ENCODE results near the gene TRAPPC6A. TPM values are rescaled to one million over a fixed set of nuclear protein-coding genes. Genes with fewer than 3 reads are reported as not detected.

Gene TRAPPC6A
- total and polyA plus RNA-seq, 2 of the 4 experiments (the other 2 are of a cell fraction) = 4.1 to 13.4 TPM

- no peak overlapping the region for H3K9ac ChIP-seq (ENCODE audit: low read depth, low read length)
- ChIA-PET CTCF (no interaction called here), POLR2A (ENCODE audit: unreplicated experiment) (no interaction called here)
- H4K91ac ChIP-seq (ENCODE audit: insufficient read depth, low read depth, low read length) = no peak overlapping the region
- H3K14ac ChIP-seq (replicated peaks; ENCODE audit: low read depth, low read length) = no peak overlapping the region
- no peak overlapping the region for H4K8ac ChIP-seq (ENCODE audit: low read depth in 2 of 2, low read length in 2 of 2)
- H3K27ac ChIP-seq (ENCODE audit: insufficient read depth, low read length) = no peak overlapping the region
- H2BK120ac ChIP-seq (ENCODE audit: low read depth, low read length) = no peak overlapping the region
- H3K36me3 ChIP-seq (ENCODE audit: control insufficient read depth, insufficient read depth, low read length) = peaks cover 3% of the 10 kb centered on the region; the same call in 1 of the 2 replicates
- intact Hi-C loops (cut with micrococcal nuclease) (no loop called here), in situ Hi-C loops (cut with MboI; ENCODE audit: low sequenced_read_pairs) (no loop called here), dilution Hi-C loops (cut with HindIII; ENCODE audit: low sequenced_read_pairs, unreplicated experiment) (no loop called here)
- no CpG with 5 or more reads among the region's 12 CpGs for WGBS, 2 experiments (ENCODE audit: extremely low coverage in 2 of 2, insufficient read length in 1 of 2)
- no peak overlapping the region for H2AFZ ChIP-seq (replicated peaks; ENCODE audit: low read length, poor library complexity)
- no peak overlapping the region for H3K56ac ChIP-seq (ENCODE audit: extremely low read depth, insufficient read depth, low read length)
- no peak overlapping the region for H2AK5ac ChIP-seq (ENCODE audit: low read depth, low read length)
- DNase-seq (no peak), ATAC-seq (ENCODE audit: low read depth) (no peak; the same call in 1 of the 2 replicates)
- H3K9me3 ChIP-seq (ENCODE audit: control insufficient read depth, insufficient read depth, low read length) = no peaks in the 10 kb centered on the region
- no peaks in the 10 kb centered on the region for H3K27me3 ChIP-seq (ENCODE audit: control insufficient read depth, insufficient read depth, low read length)
- H2BK5ac ChIP-seq (ENCODE audit: low read depth, low read length, poor library complexity, severe bottlenecking) = no peak overlapping the region
- peaks cover 31% of the 10 kb centered on the region for H3K9me1 ChIP-seq (ENCODE audit: insufficient read depth, low read length)
- H3K4me3 ChIP-seq (ENCODE audit: insufficient read depth, low read depth, low read length) = no peak overlapping the region
- H4K20me1 ChIP-seq (ENCODE audit: insufficient read depth, low read length) = peaks cover 90% of the 10 kb centered on the region
- H3K4me1 ChIP-seq (ENCODE audit: control insufficient read depth, insufficient read depth, low read length) = no peaks in the 10 kb centered on the region; the same call in 1 of the 2 replicates
- H4K5ac ChIP-seq (ENCODE audit: low read depth, low read length) = no peak overlapping the region
- no TSS peak for BruUV-seq (replicated peaks)
- no peak overlapping the region for H2AK9ac ChIP-seq (replicated peaks; ENCODE audit: low read depth, low read length, poor library complexity)
- H2BK15ac ChIP-seq (ENCODE audit: low read depth, low read length) = no peak overlapping the region
- no peak overlapping the region for H2BK20ac ChIP-seq (ENCODE audit: low read depth, low read length)
- H3K4ac ChIP-seq (ENCODE audit: low read depth, low read length) = no peak overlapping the region
- TF ChIP-seq CEBPB (IDR thresholded peaks at IDR 0.05; ENCODE audit: low read depth, low read length) (no peak), CTCF (conservative IDR thresholded peaks at IDR 0.05; ENCODE audit: low read depth, low read length) (no peak), BHLHE40 (IDR thresholded peaks at IDR 0.05; ENCODE audit: low read depth, low read length) (no peak), MAZ (IDR thresholded peaks at IDR 0.05; ENCODE audit: borderline replicate concordance, low read depth, low read length) (no peak), RFX5 (IDR thresholded peaks at IDR 0.05; ENCODE audit: low read depth, low read length) (no peak), FOS (IDR thresholded peaks at IDR 0.05; ENCODE audit: low read depth, low read length) (no peak), NFE2L2 (IDR thresholded peaks at IDR 0.05; ENCODE audit: low read depth, low read length) (no peak), SMC3 (IDR thresholded peaks at IDR 0.05; ENCODE audit: low read depth, low read length) (no peak), RAD21 (IDR thresholded peaks at IDR 0.05; ENCODE audit: low read length) (no peak), POLR2A (IDR thresholded peaks at IDR 0.05; ENCODE audit: low read depth, low read length) (no peak), MAFK (IDR thresholded peaks at IDR 0.05; ENCODE audit: low read depth, low read length) (no peak), ELK1 (IDR thresholded peaks at IDR 0.05; ENCODE audit: borderline replicate concordance, low read depth, low read length) (no peak), CHD1 (IDR thresholded peaks at IDR 0.05; ENCODE audit: low read depth, low read length) (no peak), MXI1 (IDR thresholded peaks at IDR 0.05; ENCODE audit: borderline replicate concordance, low read depth, low read length) (no peak), USF2 (IDR thresholded peaks at IDR 0.05; ENCODE audit: low read depth, low read length) (no peak), RCOR1 (IDR thresholded peaks at IDR 0.05; ENCODE audit: insufficient replicate concordance, low read length) (no peak)
- no peak overlapping the region for H3K18ac ChIP-seq (ENCODE audit: low read depth, low read length)
- no peak overlapping the region for H3K23ac ChIP-seq (ENCODE audit: low read depth, low read length)
- peaks cover 44 to 93% of the 10 kb centered on the region in 2 experiments for H3K79me1 ChIP-seq (ENCODE audit: low read depth in 1 of 2, low read length in 2 of 2)
- no peak overlapping the region for H3K4me2 ChIP-seq (ENCODE audit: low read depth, low read length)
Measured at GRCh38 chr19:45117671-45118070, 60.4 kb downstream of the TRAPPC6A start.

Data from IMR-90 (cell line).